GM12878 (cell line): ENCODE data around the gene SLCO3A1.

Source experiments
- CEBPB ChIP-seq, 2 experiments: fragments of 150-350 bp in 1 of 2; IDR thresholded peaks; 2 replicates each; pipeline ENCODE4 v1.6.1; 2012 to 2014; ENCODE audit warnings: low read depth in 2 of 2, low read length in 2 of 2, borderline replicate concordance in 1 of 2, inconsistent platforms in 1 of 2
- CHD4 ChIP-seq: fragments of 200-600 bp; sonication (generic); IDR thresholded peaks from 2 replicates; pipeline ENCODE4 v1.6.1; 2016; ENCODE audit warnings: mild to moderate bottlenecking
- CTCF ChIP-seq, 3 experiments: IDR thresholded peaks in 2 of 3; conservative IDR thresholded peaks in 1 of 3; 2 replicates each; pipeline ENCODE4 v1.5.1; 2011; ENCODE audit warnings: low read depth in 3 of 3, low read length in 3 of 3, mild to moderate bottlenecking in 3 of 3, control low read depth in 2 of 3, moderate library complexity in 2 of 3, inconsistent platforms in 1 of 3, mixed read lengths in 1 of 3; ENCODE audit not compliant: control insufficient read depth in 2 of 3, insufficient read depth in 1 of 3; ENCODE audit errors: extremely low read depth in 1 of 3
- EZH2 ChIP-seq: IDR thresholded peaks from 2 replicates; pipeline ENCODE4 v1.6.1; 2012; ENCODE audit warnings: low read depth, mild to moderate bottlenecking, control low read depth, inconsistent platforms, low read length, borderline replicate concordance; ENCODE audit not compliant: control insufficient read depth
- RAD21 ChIP-seq: IDR thresholded peaks from 2 replicates; pipeline ENCODE4 v1.6.1; 2011; ENCODE audit warnings: mild to moderate bottlenecking, low read depth, low read length, moderate library complexity; ENCODE audit not compliant: insufficient read depth
- RFX5 ChIP-seq: IDR thresholded peaks from 2 replicates; pipeline ENCODE4 v1.6.1; 2011; ENCODE audit warnings: low read depth, low read length, improper control_type of control experiment
- SMC3 ChIP-seq: IDR thresholded peaks from 2 replicates; pipeline ENCODE4 v1.6.1; 2011; ENCODE audit warnings: low read length, improper control_type of control experiment, borderline replicate concordance
- USF1 ChIP-seq: IDR thresholded peaks from 2 replicates; pipeline ENCODE4 v1.6.1; 2011; ENCODE audit warnings: borderline replicate concordance, low read depth, mild to moderate bottlenecking, moderate library complexity, mixed read lengths, low read length; ENCODE audit not compliant: insufficient read depth; ENCODE audit errors: extremely low read length
- WRNIP1 ChIP-seq: IDR thresholded peaks from 2 replicates; pipeline ENCODE4 v1.6.1; 2011; ENCODE audit warnings: low read depth, low read length, improper control_type of control experiment, borderline replicate concordance
- YY1 ChIP-seq: IDR thresholded peaks from 2 replicates; pipeline ENCODE4 v1.6.1; 2011; ENCODE audit warnings: low read depth, mild to moderate bottlenecking, low read length
- ZBTB11 ChIP-seq: fragments of 450-650 bp; formaldehyde crosslinking; IDR thresholded peaks from 2 replicates; pipeline ENCODE4 v1.5.0; 2022; ENCODE audit warnings: mild to moderate bottlenecking, missing genetic modification characterization
- TF ChIP-seq, protein P1 (sequence below): fragments of 450-650 bp; IDR thresholded peaks from 2 replicates; pipeline ENCODE4 v1.6.1; 2017; ENCODE audit warnings: antibody characterized with exemption, mild to moderate bottlenecking, moderate library complexity

- TF ChIP-seq CTCF (IDR thresholded peaks at IDR 0.05 in 2 of 3, conservative IDR thresholded peaks at IDR 0.05 in 1 of 3; ENCODE audit: control insufficient read depth in 2 of 3, extremely low read depth in 1 of 3, insufficient read depth in 1 of 3, low read depth in 3 of 3, low read length in 3 of 3): no peak
- no peak for TF ChIP-seq CEBPB (IDR thresholded peaks at IDR 0.05; ENCODE audit: borderline replicate concordance in 1 of 2, low read depth in 2 of 2, low read length in 2 of 2)
- no peak for TF ChIP-seq SMC3
- TF ChIP-seq USF1: no peak
- no peak for TF ChIP-seq RFX5
- TF ChIP-seq ZBTB11 (CRISPR knock-in tag): no peak
- TF ChIP-seq, protein P1, sequence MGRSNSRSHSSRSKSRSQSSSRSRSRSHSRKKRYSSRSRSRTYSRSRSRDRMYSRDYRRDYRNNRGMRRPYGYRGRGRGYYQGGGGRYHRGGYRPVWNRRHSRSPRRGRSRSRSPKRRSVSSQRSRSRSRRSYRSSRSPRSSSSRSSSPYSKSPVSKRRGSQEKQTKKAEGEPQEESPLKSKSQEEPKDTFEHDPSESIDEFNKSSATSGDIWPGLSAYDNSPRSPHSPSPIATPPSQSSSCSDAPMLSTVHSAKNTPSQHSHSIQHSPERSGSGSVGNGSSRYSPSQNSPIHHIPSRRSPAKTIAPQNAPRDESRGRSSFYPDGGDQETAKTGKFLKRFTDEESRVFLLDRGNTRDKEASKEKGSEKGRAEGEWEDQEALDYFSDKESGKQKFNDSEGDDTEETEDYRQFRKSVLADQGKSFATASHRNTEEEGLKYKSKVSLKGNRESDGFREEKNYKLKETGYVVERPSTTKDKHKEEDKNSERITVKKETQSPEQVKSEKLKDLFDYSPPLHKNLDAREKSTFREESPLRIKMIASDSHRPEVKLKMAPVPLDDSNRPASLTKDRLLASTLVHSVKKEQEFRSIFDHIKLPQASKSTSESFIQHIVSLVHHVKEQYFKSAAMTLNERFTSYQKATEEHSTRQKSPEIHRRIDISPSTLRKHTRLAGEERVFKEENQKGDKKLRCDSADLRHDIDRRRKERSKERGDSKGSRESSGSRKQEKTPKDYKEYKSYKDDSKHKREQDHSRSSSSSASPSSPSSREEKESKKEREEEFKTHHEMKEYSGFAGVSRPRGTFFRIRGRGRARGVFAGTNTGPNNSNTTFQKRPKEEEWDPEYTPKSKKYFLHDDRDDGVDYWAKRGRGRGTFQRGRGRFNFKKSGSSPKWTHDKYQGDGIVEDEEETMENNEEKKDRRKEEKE: no peak
- TF ChIP-seq YY1: no peak
- no peak for TF ChIP-seq RAD21
- TF ChIP-seq EZH2: no peak
- TF ChIP-seq WRNIP1: no peak
- TF ChIP-seq CHD4: no peak
Observed at GRCh38 chr15:91973481-91973880, 120.0 kb downstream of the SLCO3A1 start.
